Hepatocyte (in vitro differentiated cells): ENCODE results near the gene SCN4B. TPM values are rescaled to one million over a fixed set of nuclear protein-coding genes. Genes with fewer than 3 reads are reported as not detected.

ENCODE experiments used
- DNase-seq: peaks from one replicate; pipeline ENCODE4 v3.0.0-alpha.2; 2016; ENCODE audit warnings: low spot score
- H2AFZ ChIP-seq: fragments of 200-600 bp; sonication (generic); 2 replicates; pipeline ENCODE4 v1.6.0; 2016; ENCODE audit warnings: antibody characterized with exemption, mild to moderate bottlenecking
- H3K27ac ChIP-seq: fragments of 200-600 bp; sonication (generic); 2 replicates; pipeline ENCODE4 v1.5.1; 2016; ENCODE audit warnings: mild to moderate bottlenecking
- H3K27me3 ChIP-seq: fragments of 200-600 bp; sonication (generic); 2 replicates; pipeline ENCODE4 v1.6.1; 2016
- H3K36me3 ChIP-seq: fragments of 200-600 bp; sonication (generic); replicated peaks from 2 replicates; pipeline ENCODE4 v1.5.1; 2016; ENCODE audit warnings: low read depth; ENCODE audit not compliant: insufficient read depth
- H3K4me1 ChIP-seq: fragments of 200-600 bp; sonication (generic); 2 replicates; pipeline ENCODE4 v1.5.1; 2016; ENCODE audit warnings: mild to moderate bottlenecking, moderate library complexity; ENCODE audit not compliant: insufficient read depth
- H3K4me2 ChIP-seq: fragments of 200-600 bp; sonication (generic); 2 replicates; pipeline ENCODE4 v1.6.0; 2016
- H3K4me3 ChIP-seq: fragments of 200-600 bp; sonication (generic); 2 replicates; pipeline ENCODE4 v1.5.1; 2016; ENCODE audit warnings: mild to moderate bottlenecking
- H3K79me2 ChIP-seq: fragments of 200-600 bp; sonication (generic); 2 replicates; pipeline ENCODE4 v1.6.0; 2017; ENCODE audit warnings: mild to moderate bottlenecking
- H3K9me2 ChIP-seq: fragments of 200-600 bp; sonication (generic); replicated peaks from 2 replicates; pipeline ENCODE4 v1.6.0; 2017; ENCODE audit warnings: mild to moderate bottlenecking; ENCODE audit not compliant: insufficient read depth
- H3K9me3 ChIP-seq: fragments of 200-600 bp; sonication (generic); 2 replicates; pipeline ENCODE4 v1.5.1; 2016; ENCODE audit warnings: low read depth, mild to moderate bottlenecking
- H4K20me1 ChIP-seq: fragments of 200-600 bp; sonication (generic); 2 replicates; pipeline ENCODE4 v1.6.0; 2016; ENCODE audit warnings: mild to moderate bottlenecking; ENCODE audit not compliant: insufficient read depth, poor library complexity, severe bottlenecking
- CTCF ChIP-seq: fragments of 200-600 bp; sonication (generic); IDR thresholded peaks from 2 replicates; pipeline ENCODE4 v1.5.1; 2016; ENCODE audit warnings: antibody characterized with exemption, mild to moderate bottlenecking; ENCODE audit not compliant: poor library complexity
- EZH2 ChIP-seq: fragments of 200-600 bp; sonication (generic); IDR thresholded peaks from 2 replicates; pipeline ENCODE4 v1.6.1; 2016; ENCODE audit warnings: antibody characterized with exemption, mild to moderate bottlenecking, borderline replicate concordance
- EZH2phosphoT487 ChIP-seq: fragments of 200-600 bp; sonication (generic); IDR thresholded peaks from one replicate; pipeline ENCODE4 v1.6.1; 2018; ENCODE audit warnings: antibody characterized with exemption, mild to moderate bottlenecking, low read depth, moderate library complexity; ENCODE audit not compliant: unreplicated experiment, severe bottlenecking
- WGBS: methylation state at CpG from one replicate; pipeline ENCODE4 v1.1.6; 2016; ENCODE audit warnings: low lambda C conversion rate; ENCODE audit errors: missing lambda C conversion rate; 5-methylcytosine and 5-hydroxymethylcytosine counted together
- polyA plus RNA-seq: library from polyadenylated mRNA; unstranded; fragments of >200 nt; fragmentation: Nextera tagmentation; extraction: Ambion mirVana; gene quantifications from 2 replicates; pipeline ENCODE4 v1.2.1, GENCODE V29; 2016
- total RNA-seq: library from RNA; depleted of rRNA; stranded (reverse); fragments of >200 nt; gene quantifications from 2 replicates; pipeline ENCODE4 v1.2.3, GENCODE V29; 2014

Gene SCN4B
- total and polyA plus RNA-seq, 2 experiments from 2014 or later = 0.57 to 1.1 TPM

- no peak overlapping the region for H3K4me2 ChIP-seq
Measured at GRCh38 chr11:118166641-118167040, 14.0 kb upstream of the SCN4B start.

GRCh38 chr11:118164885-118165284 is 12.3 kb upstream of the SCN4B start:
- H3K4me3 ChIP-seq = no peak overlapping the region
- no peaks in the 10 kb centered on the region for H3K36me3 ChIP-seq
- no peaks in the 10 kb centered on the region for H3K79me2 ChIP-seq
- WGBS = 73% methylated on average over 2 of the region's 2 CpGs
- H3K4me1 ChIP-seq = no peaks in the 10 kb centered on the region
- TF ChIP-seq EZH2 (no peak), EZH2phosphoT487 (no peak), CTCF (no peak)
- peaks cover 37% of the 10 kb centered on the region for H3K27me3 ChIP-seq
- no peaks in the 10 kb centered on the region for H3K9me3 ChIP-seq
- no peak for DNase-seq
- H4K20me1 ChIP-seq = no peaks in the 10 kb centered on the region
- H2AFZ ChIP-seq = no peak overlapping the region
- no peak overlapping the region for H3K4me2 ChIP-seq
- H3K27ac ChIP-seq = no peak overlapping the region
- no peaks in the 10 kb centered on the region for H3K9me2 ChIP-seq

More at GRCh38 chr11:118166641-118167040, 14.0 kb upstream of the SCN4B start:
- no peak for DNase-seq
- no peak overlapping the region for H3K4me3 ChIP-seq
- no peaks in the 10 kb centered on the region for H4K20me1 ChIP-seq
- H2AFZ ChIP-seq = no peak overlapping the region
- 93% methylated on average over 17 of the region's 17 CpGs for WGBS
- no peaks in the 10 kb centered on the region for H3K36me3 ChIP-seq
- TF ChIP-seq CTCF (no peak), EZH2 (no peak), EZH2phosphoT487 (no peak)
- H3K9me2 ChIP-seq = no peaks in the 10 kb centered on the region
- no peak overlapping the region for H3K27ac ChIP-seq
- no peaks in the 10 kb centered on the region for H3K9me3 ChIP-seq
- peaks cover 3% of the 10 kb centered on the region for H3K4me1 ChIP-seq
- H3K79me2 ChIP-seq = no peaks in the 10 kb centered on the region
- peaks cover 42% of the 10 kb centered on the region for H3K27me3 ChIP-seq

DNA sequence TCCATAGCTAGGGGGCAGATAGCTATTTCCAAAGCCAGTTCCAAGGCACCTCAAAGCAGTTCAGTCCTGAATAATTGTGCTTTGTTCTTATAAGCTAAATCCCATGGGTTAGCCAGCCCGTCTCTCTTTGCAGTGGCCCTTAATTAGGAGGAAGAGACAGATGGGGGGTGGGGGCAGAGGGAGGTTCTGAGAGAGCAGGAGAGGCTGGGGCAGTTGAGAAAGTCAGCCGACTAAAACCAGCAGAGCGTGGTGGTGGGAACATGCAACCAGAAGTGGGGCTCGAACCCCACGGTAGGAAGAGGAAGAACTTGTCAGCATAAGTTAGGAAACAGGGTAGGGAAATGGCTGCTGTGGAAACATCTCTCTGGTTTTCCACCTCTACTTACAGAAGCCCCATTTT is 10.9 kb upstream of the SCN4B start:
- H3K4me2 ChIP-seq = no peak overlapping the region
- no peaks in the 10 kb centered on the region for H3K4me1 ChIP-seq
- peaks cover 40% of the 10 kb centered on the region for H3K27me3 ChIP-seq
- no peak for DNase-seq
- H3K79me2 ChIP-seq = no peaks in the 10 kb centered on the region
- H3K4me3 ChIP-seq = no peak overlapping the region
- H2AFZ ChIP-seq = no peak overlapping the region
- TF ChIP-seq EZH2 (no peak), EZH2phosphoT487 (no peak), CTCF (no peak)
- no peaks in the 10 kb centered on the region for H3K9me2 ChIP-seq
- no peak overlapping the region for H3K27ac ChIP-seq
- WGBS = 74% methylated on average over 5 of the region's 5 CpGs
- H3K36me3 ChIP-seq = no peaks in the 10 kb centered on the region
- H3K9me3 ChIP-seq = no peaks in the 10 kb centered on the region
- no peaks in the 10 kb centered on the region for H4K20me1 ChIP-seq

- H3K4me1 ChIP-seq = no peaks in the 10 kb centered on the region
- H3K4me2 ChIP-seq = no peak overlapping the region
- no peak overlapping the region for H3K4me3 ChIP-seq
- no peak overlapping the region for H3K27ac ChIP-seq
- TF ChIP-seq EZH2 = no peak
- H4K20me1 ChIP-seq = no peaks in the 10 kb centered on the region
- no peak overlapping the region for H2AFZ ChIP-seq
- no peak for DNase-seq
- no peaks in the 10 kb centered on the region for H3K79me2 ChIP-seq
- H3K36me3 ChIP-seq = no peaks in the 10 kb centered on the region
- 87% methylated on average over 3 of the region's 3 CpGs for WGBS
- no peaks in the 10 kb centered on the region for H3K9me3 ChIP-seq
- no peaks in the 10 kb centered on the region for H3K9me2 ChIP-seq
- peaks cover 44% of the 10 kb centered on the region for H3K27me3 ChIP-seq
Measured at GRCh38 chr11:118162846-118163245, 10.2 kb upstream of the SCN4B start.
